T47D (cell line): ENCODE measurements around the gene SUSD6.
A peak's percentile ranks its signal among the peaks of the same experiment; 100 is the strongest.
"Not testable (repeated sequence)": the region's sequence is repeated elsewhere in the genome, so short reads cannot be mapped to it uniquely, and the experiment has no call there.

Source experiments
- DNase-seq, 2 experiments: peaks; one replicate each; pipeline versions ENCODE4 v3.0.0 to v3.0.0-alpha.2; 2011 to 2012; ENCODE audit warnings: low read depth in 1 of 2, low spot score in 1 of 2
- JUND ChIP-seq: IDR thresholded peaks from 2 replicates; pipeline ENCODE4 v1.6.1; 2012; ENCODE audit warnings: low read depth
- in situ Hi-C: cut with HindIII; loops from 2 replicates; pipeline ENCODE4 v1.10.0; 2016; ENCODE audit warnings: low sequenced_read_pairs, low pct_unique_long_range_greater_than_20kb

SUSD6 gene

GRCh38 chr14:69633238-69633637 is 21.8 kb downstream of the SUSD6 start:
- no peak for DNase-seq
- in situ Hi-C loops = no loop called here

GRCh38 chr14:69635981-69636639 is 24.7 kb downstream of the SUSD6 start:
- no peak for DNase-seq
- in situ Hi-C loops = no loop called here

More at GRCh38 chr14:69633238-69633637, 21.8 kb downstream of the SUSD6 start:
- TF ChIP-seq JUND = no peak

GRCh38 chr14:69636718-69637480 is 25.5 kb downstream of the SUSD6 start:
- TF ChIP-seq JUND = no peak
- in situ Hi-C loops = no loop called here
- no peak for DNase-seq

More at GRCh38 chr14:69635981-69636639, 24.7 kb downstream of the SUSD6 start:
- no peak for TF ChIP-seq JUND

DNA sequence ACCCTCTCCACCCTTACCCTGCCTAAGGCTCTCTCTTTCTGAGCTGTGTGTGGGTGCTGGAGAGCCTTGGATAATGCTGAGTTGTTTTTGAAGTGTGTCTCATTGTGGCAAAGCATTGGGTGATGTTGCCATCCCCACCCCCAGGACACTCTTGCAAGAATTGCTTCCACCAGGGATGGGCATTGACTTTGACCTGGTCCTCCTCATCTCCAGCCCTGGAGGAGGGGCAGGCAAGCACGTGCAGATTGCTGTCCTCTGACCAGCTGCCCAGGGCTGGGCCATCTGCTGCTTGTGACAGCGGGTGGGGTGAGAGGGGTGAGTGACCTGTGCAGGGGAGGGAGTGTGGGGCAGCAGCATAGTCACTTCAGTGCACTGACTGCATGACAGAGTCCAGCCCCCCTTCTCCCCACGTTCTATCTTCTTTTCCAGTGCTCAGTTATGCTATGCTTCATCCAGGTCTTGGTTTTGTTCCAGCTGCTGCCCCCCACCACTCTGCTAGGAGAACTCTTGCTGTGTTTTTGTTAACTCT is 26.2 kb downstream of the SUSD6 start:
- in situ Hi-C loops = no loop called here
- DNase-seq = no peak
- no peak for TF ChIP-seq JUND

DNA sequence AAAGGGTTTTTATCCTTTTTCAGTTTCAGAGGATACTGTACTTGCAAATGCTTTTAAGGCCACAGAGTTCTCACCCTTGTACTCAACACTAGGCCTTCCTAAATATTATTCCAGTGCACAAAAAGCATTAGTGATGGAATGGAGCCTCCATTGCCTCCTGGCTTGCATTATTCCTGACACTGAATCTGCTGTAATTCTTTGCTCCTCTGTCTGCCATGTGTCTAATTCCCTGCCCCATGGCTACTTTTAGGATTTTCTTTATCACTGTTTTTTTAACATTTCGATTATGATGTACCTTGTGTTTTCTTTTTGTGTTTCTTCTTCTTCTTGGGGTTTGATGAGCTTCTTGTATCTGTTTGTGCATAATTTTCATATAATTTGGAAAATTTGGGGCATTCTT is 29.5 kb downstream of the SUSD6 start:
- no peak for TF ChIP-seq JUND
- in situ Hi-C loops = no loop called here
- no peak for DNase-seq

DNA sequence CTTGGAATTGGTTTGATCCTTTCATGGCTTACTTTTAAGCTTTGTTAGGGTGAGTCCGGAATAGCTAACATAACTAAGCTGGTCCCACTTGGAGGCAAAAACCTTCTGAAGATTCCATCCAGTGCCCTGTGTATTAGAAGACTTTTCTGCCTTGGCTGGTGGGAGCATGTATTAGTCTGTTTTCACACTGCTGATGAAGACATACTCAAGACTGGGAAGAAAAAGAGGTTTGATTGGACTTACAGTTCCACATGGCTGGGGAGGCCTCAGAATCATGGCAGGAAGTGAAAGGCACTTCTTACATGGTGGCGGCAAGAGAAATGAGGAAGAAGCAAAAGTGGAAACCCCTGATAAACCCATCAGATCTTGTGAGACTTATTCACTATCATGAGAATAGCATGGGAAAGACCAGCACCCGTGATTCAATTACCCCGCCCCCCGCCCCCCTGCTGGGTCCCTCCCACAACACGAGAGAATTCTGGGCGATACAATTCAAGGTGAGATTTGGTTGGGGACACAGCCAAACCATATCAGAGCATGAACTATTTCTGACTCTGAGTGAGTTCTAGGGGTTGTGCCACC is 30.9 kb downstream of the SUSD6 start:
- in situ Hi-C loops, DNase-seq: not testable (repeated sequence)

DNA sequence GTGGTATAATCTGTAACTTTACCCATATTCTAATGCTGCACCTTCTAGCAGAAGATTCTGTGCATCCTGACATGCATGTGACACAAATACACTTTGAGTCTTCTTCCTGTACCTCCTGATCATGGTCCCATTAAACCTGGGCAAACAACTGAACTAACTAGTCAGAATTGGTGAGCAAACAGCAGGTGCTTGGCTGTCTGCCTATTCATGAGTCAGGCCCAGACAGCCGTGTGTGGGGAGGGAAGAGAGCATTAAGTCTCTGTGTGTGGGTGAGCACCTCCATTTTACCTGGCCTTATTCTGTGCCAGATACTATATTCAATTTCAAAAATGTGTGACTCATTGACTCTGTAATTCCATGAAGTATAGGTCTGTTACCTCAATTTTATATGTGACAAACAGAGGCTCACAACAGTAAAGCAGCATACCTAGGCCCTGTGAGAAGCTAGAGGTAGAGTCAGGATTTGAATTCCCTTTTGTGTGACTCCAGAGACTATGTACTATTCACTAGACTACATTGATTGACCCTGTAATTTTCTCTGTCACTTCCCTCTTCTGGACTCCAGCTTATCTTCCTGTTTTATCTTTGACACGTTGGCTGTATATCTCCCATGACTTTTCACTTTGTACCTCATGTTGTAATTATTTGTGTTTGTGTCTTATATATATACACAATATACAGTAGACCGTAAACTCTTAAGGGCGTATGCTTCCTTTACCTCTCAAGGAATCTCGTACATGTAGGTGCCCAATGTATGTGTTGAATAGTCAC is 32.2 kb downstream of the SUSD6 start:
- peak; percentile 53; the same call in 1 of the 2 replicates for TF ChIP-seq JUND
- DNase-seq = peak; percentile 79 to 96
- in situ Hi-C loops = no loop called here

GRCh38 chr14:69644814-69645213 is 33.4 kb downstream of the SUSD6 start:
- no peak for TF ChIP-seq JUND
- DNase-seq = no peak
- in situ Hi-C loops = no loop called here

DNA sequence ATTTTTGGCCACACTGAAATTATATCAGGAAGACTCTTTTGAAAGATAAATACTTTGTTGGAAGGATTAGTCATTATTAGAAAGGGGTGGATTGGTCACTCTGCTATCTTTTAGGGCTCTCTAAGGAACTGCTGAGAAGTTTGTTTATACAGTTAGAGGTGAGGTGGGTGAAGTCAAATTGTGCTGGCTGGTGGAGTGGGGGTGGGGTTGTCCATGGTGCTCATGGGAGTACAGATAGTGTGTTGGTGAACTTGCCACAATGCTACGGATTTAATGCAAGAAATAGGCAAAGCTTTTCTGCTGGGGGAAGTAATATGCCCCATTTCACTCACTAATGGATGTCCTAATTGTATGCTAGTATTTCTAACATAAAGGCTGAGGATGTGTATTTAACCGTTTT is 35.8 kb downstream of the SUSD6 start:
- TF ChIP-seq JUND = no peak
- in situ Hi-C loops = no loop called here
- DNase-seq = no peak

DNA sequence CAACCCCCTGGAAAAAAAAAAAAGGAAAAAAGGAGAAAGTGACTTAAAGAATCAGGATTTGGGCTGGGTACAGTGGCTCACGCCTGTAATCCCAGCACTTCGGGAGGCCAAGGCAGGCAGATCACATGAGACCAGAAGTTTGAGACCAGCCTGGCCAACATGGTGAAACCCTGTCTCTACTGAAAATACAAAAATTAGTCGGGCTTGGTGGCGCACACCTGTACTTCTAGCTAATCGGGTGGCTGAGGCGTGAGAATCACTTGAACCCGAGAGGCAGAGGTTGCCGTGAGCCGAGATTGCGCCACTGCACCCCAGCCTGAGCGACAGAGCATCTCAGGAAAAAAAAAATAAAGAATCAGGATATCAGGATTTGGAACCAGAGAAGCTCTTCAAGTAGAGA is 36.2 kb downstream of the SUSD6 start:
- DNase-seq, in situ Hi-C loops: not testable (repeated sequence)

DNA sequence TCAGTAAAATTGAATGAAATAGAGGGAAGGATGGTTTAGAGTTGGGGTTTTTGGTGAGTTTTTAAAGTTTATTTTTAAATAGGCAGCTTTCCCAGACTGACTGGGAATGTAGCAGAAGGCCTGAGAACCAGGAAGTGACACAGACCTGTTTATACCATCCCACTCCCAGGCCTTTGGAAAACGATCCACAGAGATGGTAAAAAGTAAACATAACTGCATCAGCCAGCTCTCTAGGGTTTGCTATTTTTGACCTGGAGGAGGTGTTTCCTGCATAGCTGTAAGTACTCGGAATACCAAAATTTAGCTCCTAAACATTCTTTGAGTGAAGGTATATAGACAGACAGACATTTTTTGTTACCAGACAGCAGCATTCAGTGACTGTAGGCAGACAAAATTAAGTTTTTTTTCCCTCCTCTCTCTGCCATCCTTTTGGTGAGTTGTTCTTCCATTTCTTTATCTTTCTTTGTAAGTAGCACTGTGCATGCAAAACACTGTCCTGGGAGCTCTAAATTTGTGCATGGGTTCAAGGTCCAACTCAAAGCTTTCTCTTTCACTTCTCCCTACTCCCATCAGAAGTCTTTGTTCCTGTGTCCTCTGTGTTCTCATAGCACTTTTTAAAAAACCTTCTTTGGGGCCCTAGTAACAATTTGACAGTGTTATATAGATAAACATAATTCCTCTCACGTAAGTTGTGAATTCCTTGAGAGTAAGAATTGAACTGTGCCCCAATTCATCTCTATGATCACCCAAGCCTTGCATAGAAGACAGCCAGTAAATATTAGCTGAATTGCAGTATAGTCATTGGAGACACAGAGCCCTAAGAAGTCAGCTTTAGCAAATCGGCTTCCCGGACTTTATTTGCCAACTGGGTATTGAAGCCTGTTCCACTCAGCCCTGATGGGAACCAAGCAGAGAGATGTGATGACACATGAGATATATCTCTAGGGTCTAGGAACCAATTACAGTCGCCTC is 37.4 kb downstream of the SUSD6 start:
- TF ChIP-seq JUND = no peak
- DNase-seq = peak in 1 of 2 experiments; percentile 50
- in situ Hi-C loops = no loop called here
